Transverse colon (tissue), 4 donors: ENCODE measurements around the gene DEPP1. TPM values are rescaled to one million over a fixed set of nuclear protein-coding genes. Genes with fewer than 3 reads are reported as not detected.

ENCODE experiments used
- DNase-seq: peaks from one replicate; pipeline ENCODE4 v3.0.0-alpha.2; 2019
- H3K27ac ChIP-seq, 4 donors: fragments of 200-600 bp; sonication (generic); 2 replicates each; pipeline ENCODE4 v1.5.1; 2016 to 2018; ENCODE audit warnings: inconsistent platforms in 4 of 4
- H3K27me3 ChIP-seq: fragments of 200-600 bp; sonication (generic); 2 replicates; pipeline ENCODE4 v1.5.1; 2017; ENCODE audit warnings: inconsistent platforms
- H3K36me3 ChIP-seq, 4 donors: fragments of 200-600 bp; sonication (generic); 2 replicates each; pipeline ENCODE4 v1.5.1; 2017 to 2019; ENCODE audit warnings: inconsistent platforms in 4 of 4
- H3K4me1 ChIP-seq, 4 donors: fragments of 200-600 bp; sonication (generic); 2 replicates each; pipeline ENCODE4 v1.5.1; 2017 to 2020; ENCODE audit warnings: inconsistent platforms in 4 of 4
- H3K4me3 ChIP-seq, 4 donors: fragments of 200-600 bp; sonication (generic); 1 replicate in 1 of 4; 2 replicates in 3 of 4; pipeline versions ENCODE4 v1.5.1 to v1.6.1; 2017 to 2019; ENCODE audit warnings: inconsistent platforms in 4 of 4
- H3K9me3 ChIP-seq, 2 donors: fragments of 200-600 bp; sonication (generic); 2 replicates each; pipeline ENCODE4 v1.5.1; 2017 to 2019; ENCODE audit warnings: inconsistent platforms in 2 of 2
- EP300 ChIP-seq: sonication (generic); formaldehyde crosslinking; IDR thresholded peaks from one replicate; pipeline ENCODE4 v1.6.1; 2017; ENCODE audit warnings: antibody characterized with exemption, low read depth
- POLR2A ChIP-seq: fragments of 450-650 bp; IDR thresholded peaks from one replicate; pipeline ENCODE4 v1.6.1; 2016; ENCODE audit warnings: antibody characterized with exemption, mild to moderate bottlenecking, moderate library complexity
- POLR2AphosphoS5 ChIP-seq, 3 donors: sonication (generic); formaldehyde crosslinking; IDR thresholded peaks; one replicate each; pipeline ENCODE4 v1.6.1; 2016; ENCODE audit warnings: antibody characterized with exemption in 3 of 3
- WGBS, 2 donors: methylation state at CpG; one replicate each; pipeline ENCODE4 v1.1.5; 2018; ENCODE audit warnings: low coverage in 1 of 2; 5-methylcytosine and 5-hydroxymethylcytosine counted together
- in situ Hi-C, 4 donors: fragments of 200-750 bp; cut with MboI; loops; one replicate each; pipeline versions ENCODE4 v1.15.0 to v1.15.1; 2017; ENCODE audit warnings: low sequenced_read_pairs in 3 of 4, low pct_ligation_motif_present in 1 of 4, low pct_unique_long_range_greater_than_20kb in 1 of 4
- intact Hi-C: fragments of 100-400 bp; cut with DNase I; formaldehyde crosslinking; loops from one replicate; pipeline ENCODE4 v1.15.1; 2023; ENCODE audit warnings: low total_unique reads
- total RNA-seq, 4 donors: library from RNA; depleted of rRNA; stranded (reverse); fragments of >200 nt; gene quantifications; one replicate each; pipeline ENCODE4 v1.1.0, GENCODE V29; 2016
- TF ChIP-seq, protein P1 (sequence below), 5 experiments: fragments of 200-600 bp in 3 of 5; fragments of 450-650 bp in 2 of 5; sonication (generic) in 3 of 5; IDR thresholded peaks; 1 replicate in 2 of 5; 2 replicates in 3 of 5; pipeline ENCODE4 v1.5.1; 2016 to 2017; ENCODE audit warnings: antibody characterized with exemption in 5 of 5, inconsistent platforms in 3 of 5, mild to moderate bottlenecking in 2 of 5, moderate library complexity in 1 of 5

DEPP1 gene
- total RNA-seq, 4 donors from 2014 or later: 14.6 to 109 (median 76.6) TPM

DNA sequence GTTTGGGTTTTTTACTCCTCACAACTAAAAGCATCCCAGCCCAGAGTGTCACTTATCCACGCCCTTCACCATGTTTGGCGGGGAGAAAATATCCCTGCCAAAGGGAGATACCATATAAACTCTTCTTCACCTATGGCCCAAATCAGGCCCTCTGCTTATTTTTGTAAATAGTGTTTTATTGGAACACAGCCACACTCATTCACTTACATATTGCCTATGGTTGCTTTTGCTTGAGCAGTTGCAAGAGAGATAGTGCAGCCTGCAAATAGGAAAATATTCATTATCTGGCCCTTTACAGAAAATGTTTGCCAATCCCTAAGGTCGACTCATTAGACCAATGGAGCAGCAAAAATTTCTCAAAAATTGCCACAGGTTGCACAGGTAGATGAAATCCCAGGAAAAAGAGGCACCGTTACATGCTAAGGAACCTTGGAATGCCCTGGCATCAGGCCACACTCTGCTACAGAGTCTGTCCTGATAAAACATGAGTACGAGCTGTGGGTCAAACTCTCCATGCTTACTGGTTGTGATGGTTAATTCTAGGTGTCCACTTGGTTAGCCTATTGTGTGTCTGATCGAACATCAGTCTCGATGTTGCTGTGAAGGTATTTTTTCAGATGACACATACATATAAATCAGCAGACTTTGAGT, 26.9 kb downstream of the DEPP1 start:
- no peaks in the 10 kb centered on the region for H3K9me3 ChIP-seq
- no peaks in the 10 kb centered on the region for H3K36me3 ChIP-seq
- WGBS, 2 donors: 83 to 86% methylated on average over 3 to 7 of the region's 7 CpGs
- DNase-seq: no peak
- H3K27ac ChIP-seq: no peak overlapping the region
- no peak overlapping the region for H3K4me3 ChIP-seq
- no peak for TF ChIP-seq POLR2A
- no peak for TF ChIP-seq EP300
- TF ChIP-seq POLR2AphosphoS5 (IDR thresholded peaks at IDR 0.05): no peak
- TF ChIP-seq, protein P1, sequence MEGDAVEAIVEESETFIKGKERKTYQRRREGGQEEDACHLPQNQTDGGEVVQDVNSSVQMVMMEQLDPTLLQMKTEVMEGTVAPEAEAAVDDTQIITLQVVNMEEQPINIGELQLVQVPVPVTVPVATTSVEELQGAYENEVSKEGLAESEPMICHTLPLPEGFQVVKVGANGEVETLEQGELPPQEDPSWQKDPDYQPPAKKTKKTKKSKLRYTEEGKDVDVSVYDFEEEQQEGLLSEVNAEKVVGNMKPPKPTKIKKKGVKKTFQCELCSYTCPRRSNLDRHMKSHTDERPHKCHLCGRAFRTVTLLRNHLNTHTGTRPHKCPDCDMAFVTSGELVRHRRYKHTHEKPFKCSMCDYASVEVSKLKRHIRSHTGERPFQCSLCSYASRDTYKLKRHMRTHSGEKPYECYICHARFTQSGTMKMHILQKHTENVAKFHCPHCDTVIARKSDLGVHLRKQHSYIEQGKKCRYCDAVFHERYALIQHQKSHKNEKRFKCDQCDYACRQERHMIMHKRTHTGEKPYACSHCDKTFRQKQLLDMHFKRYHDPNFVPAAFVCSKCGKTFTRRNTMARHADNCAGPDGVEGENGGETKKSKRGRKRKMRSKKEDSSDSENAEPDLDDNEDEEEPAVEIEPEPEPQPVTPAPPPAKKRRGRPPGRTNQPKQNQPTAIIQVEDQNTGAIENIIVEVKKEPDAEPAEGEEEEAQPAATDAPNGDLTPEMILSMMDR (IDR thresholded peaks at IDR 0.05): no peak
- no peaks in the 10 kb centered on the region for H3K27me3 ChIP-seq
- intact Hi-C loops: no loop called here
- peaks cover 0 to 4% (median 0%) of the 10 kb centered on the region in 4 donors for H3K4me1 ChIP-seq
- in situ Hi-C loops: no loop called here

DNA sequence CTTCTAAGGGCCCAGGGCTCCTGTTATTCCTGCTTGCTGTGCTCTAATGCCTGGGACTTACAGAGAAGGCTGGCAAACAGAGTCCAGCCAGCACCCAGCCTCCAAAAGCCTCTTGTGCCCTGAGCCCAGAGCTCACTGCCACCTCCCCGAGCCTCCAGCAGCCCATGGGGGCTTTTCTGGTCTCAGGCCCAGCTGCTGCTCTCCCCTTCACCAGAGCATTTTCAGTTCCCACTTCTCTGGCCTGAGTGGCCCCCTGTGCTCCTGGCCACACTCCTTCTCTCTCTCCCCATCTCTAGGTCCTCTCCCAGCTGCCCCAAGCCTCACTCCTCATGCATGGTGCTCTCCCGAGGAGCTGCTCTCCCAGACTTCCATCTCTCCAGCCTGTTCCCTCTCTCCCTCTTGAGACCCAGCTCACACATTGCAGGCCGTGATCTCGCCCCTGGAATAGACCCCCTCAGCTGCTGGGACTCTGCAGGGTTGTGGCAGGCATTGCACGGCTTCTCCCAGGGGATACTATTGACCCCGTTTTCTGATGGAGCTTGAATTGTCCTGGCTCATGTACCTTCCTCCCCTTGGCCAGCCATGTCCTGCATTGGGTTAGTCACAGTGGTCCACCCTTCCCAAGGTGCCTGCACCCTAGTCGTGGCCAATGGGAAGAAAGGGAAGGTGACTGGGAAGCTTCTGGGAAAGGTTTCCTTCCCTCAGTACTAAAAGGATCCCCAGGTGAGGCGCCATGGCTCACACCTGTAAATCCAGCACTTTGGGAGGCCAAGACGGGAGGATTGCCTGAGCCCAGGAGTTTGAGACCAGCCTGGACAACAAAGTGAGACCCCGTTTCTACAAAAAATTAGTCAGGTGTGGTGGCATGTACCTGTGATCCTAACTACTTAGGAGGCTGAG, 28.0 kb downstream of the DEPP1 start:
- H3K27me3 ChIP-seq: no peaks in the 10 kb centered on the region
- H3K36me3 ChIP-seq: no peaks in the 10 kb centered on the region
- H3K27ac ChIP-seq: no peak overlapping the region
- WGBS, 2 donors: 85 to 95% methylated on average over 3 to 10 of the region's 10 CpGs
- no peak overlapping the region for H3K4me3 ChIP-seq
- intact Hi-C loops: no loop called here
- DNase-seq: no peak
- H3K9me3 ChIP-seq: no peaks in the 10 kb centered on the region
- in situ Hi-C loops: no loop called here
- TF ChIP-seq POLR2A (no peak), POLR2AphosphoS5 (IDR thresholded peaks at IDR 0.05) (no peak), EP300 (no peak)
- TF ChIP-seq, protein P1 (IDR thresholded peaks at IDR 0.05): no peak
- H3K4me1 ChIP-seq: peaks cover 0 to 4% (median 0%) of the 10 kb centered on the region in 4 donors

DNA sequence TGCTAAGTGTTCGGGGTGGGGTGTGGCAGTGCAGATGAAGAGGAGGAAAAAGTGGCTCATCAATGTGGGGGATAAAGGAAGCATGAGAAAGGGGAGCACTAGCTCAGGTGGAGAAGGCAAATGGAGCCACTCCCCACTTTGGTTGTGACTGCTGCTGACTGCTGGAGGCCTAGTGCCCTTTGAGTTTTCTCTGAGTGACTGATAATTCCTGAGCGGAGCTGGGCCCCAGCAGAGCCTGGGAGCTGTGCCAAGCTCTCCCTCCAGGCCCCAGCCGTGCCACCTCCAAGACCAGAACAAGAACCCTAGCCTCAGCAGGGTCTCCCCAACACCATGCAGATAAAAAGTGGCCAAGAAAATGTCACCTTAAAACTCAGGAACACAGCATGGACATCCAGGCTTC, 28.7 kb downstream of the DEPP1 start:
- in situ Hi-C loops: no loop called here
- Histone ChIP-seq H3K36me3 (no peaks in the 10 kb centered on the region), H3K4me3 (no peak overlapping the region), H3K27me3 (no peaks in the 10 kb centered on the region), H3K9me3 (peaks cover 0 to 2% of the 10 kb centered on the region in 2 donors), H3K4me1 (peaks cover 0 to 4% (median 0%) of the 10 kb centered on the region in 4 donors), H3K27ac (no peak overlapping the region)
- no peak for TF ChIP-seq POLR2A
- TF ChIP-seq EP300: no peak
- no peak for TF ChIP-seq POLR2AphosphoS5 (IDR thresholded peaks at IDR 0.05)
- TF ChIP-seq, protein P1 (IDR thresholded peaks at IDR 0.05): no peak
- intact Hi-C loops: no loop called here
- no peak for DNase-seq
- WGBS, 2 donors: 48 to 50% methylated on average over 1 to 3 of the region's 3 CpGs

DNA sequence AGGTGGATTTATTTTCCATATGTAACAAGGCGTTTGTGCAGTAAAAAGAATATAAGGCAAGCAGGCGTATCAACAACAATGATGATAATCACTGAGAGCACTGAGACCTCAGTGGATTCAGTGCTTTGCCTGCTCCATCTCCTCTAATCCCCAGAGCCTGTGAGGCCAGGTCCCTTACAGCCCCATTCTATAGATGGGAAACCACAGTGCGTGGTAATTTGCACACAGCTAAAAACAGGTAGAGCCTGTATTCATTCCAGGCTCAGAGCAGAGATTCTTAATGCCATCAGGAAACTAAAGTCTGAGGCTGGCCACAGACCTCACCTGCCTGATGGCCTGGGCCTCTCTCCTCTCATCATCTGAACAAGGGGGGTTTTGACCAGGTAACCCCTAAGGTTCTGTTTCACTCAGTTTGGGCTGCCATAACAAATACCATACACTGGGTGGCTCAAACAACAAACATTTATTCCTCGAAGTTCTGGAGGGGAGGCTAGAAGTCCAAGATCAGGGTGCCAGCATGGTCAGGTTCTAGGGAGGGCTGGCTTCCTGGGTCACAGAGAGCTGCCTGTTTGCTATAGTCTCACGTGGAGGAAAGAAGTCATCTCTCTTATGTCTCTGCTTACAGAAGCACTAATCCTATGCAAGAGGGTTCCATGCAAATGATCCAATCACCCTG, 29.3 kb downstream of the DEPP1 start:
- H3K27me3 ChIP-seq: no peaks in the 10 kb centered on the region
- no peak overlapping the region for H3K4me3 ChIP-seq
- H3K27ac ChIP-seq: no peak overlapping the region
- H3K4me1 ChIP-seq: peaks cover 0 to 4% (median 0%) of the 10 kb centered on the region in 4 donors
- in situ Hi-C loops: no loop called here
- H3K9me3 ChIP-seq: peaks cover 5 to 6% of the 10 kb centered on the region in 2 donors
- intact Hi-C loops: no loop called here
- H3K36me3 ChIP-seq: no peaks in the 10 kb centered on the region
- DNase-seq: no peak
- TF ChIP-seq EP300 (no peak), POLR2A (no peak), POLR2AphosphoS5 (IDR thresholded peaks at IDR 0.05) (no peak)
- TF ChIP-seq, protein P1 (IDR thresholded peaks at IDR 0.05): no peak
- 72% methylated on average over 5 of the region's 5 CpGs; no CpG with 5 or more reads in 1 of the 2 donors for WGBS, 2 donors
